Measurements from ENCODE around the gene ZNF189. TPM values are rescaled to one million over a fixed set of nuclear protein-coding genes. Genes with fewer than 3 reads are reported as not detected.

The ZNF189 gene
- total and polyA plus RNA-seq, 12 donors = 17.8 to 86.8 (median 35.1) TPM

GRCh38 chr9:101366038-101366756 is 32.5 kb upstream of the ZNF189 start:
- Histone ChIP-seq H3K27me3 (no peaks in the 10 kb centered on the region), H3K4me3 (no peak overlapping the region), H3K36me3 (replicated peaks in 1 of 2) (no peaks in the 10 kb centered on the region), H3K27ac (no peak overlapping the region), H3K4me1 (replicated peaks in 1 of 2) (no peaks in the 10 kb centered on the region), H3K9me3 (replicated peaks in 1 of 3) (no peaks in the 10 kb centered on the region)
- intact Hi-C loops (cut with DNase I) = no loop called here
- DNase-seq = no peak
- TF ChIP-seq CTCF (IDR thresholded peaks at IDR 0.05) (no peak), POLR2A (IDR thresholded peaks at IDR 0.05) (no peak)
- WGBS, 4 donors = 41 to 49% (median 46%) methylated on average over 5 of the region's 5 CpGs

GRCh38 chr9:101367323-101367722 is 31.3 kb upstream of the ZNF189 start:
- TF ChIP-seq POLR2A (IDR thresholded peaks at IDR 0.05) (no peak), CTCF (IDR thresholded peaks at IDR 0.05) (no peak)
- Histone ChIP-seq H3K27ac (no peak overlapping the region), H3K36me3 (replicated peaks in 1 of 2) (no peaks in the 10 kb centered on the region), H3K4me3 (no peak overlapping the region), H3K27me3 (no peaks in the 10 kb centered on the region), H3K9me3 (replicated peaks in 1 of 3) (no peaks in the 10 kb centered on the region), H3K4me1 (replicated peaks in 1 of 2) (no peaks in the 10 kb centered on the region)
- DNase-seq = no peak
- intact Hi-C loops (cut with DNase I) = no loop called here
- WGBS, 4 donors = 95 to 100% (median 95%) methylated on average over 3 of the region's 3 CpGs

- Histone ChIP-seq H3K9me3 (replicated peaks in 1 of 3) (no peaks in the 10 kb centered on the region), H3K27me3 (no peaks in the 10 kb centered on the region), H3K36me3 (replicated peaks in 1 of 2) (no peaks in the 10 kb centered on the region), H3K27ac (no peak overlapping the region), H3K4me1 (replicated peaks in 1 of 2) (no peaks in the 10 kb centered on the region), H3K4me3 (no peak overlapping the region)
- DNase-seq = no peak
- intact Hi-C loops (cut with DNase I) = no loop called here
- TF ChIP-seq POLR2A (IDR thresholded peaks at IDR 0.05) = no peak
- no peak for TF ChIP-seq CTCF (IDR thresholded peaks at IDR 0.05)
- WGBS, 4 donors = 81 to 92% (median 88%) methylated on average over 2 of the region's 2 CpGs
These were observed 29.4 kb upstream of the ZNF189 start for GRCh38 chr9:101369286-101369685.

- no peaks in the 10 kb centered on the region for H3K4me1 ChIP-seq (replicated peaks in 1 of 2)
- 66 to 81% (median 69%) methylated on average over 2 of the region's 2 CpGs for WGBS, 4 donors
- intact Hi-C loops (cut with DNase I) = no loop called here
- no peaks in the 10 kb centered on the region for H3K27me3 ChIP-seq
- H3K36me3 ChIP-seq (replicated peaks in 1 of 2) = no peaks in the 10 kb centered on the region
- no peak for TF ChIP-seq POLR2A (IDR thresholded peaks at IDR 0.05)
- TF ChIP-seq CTCF (IDR thresholded peaks at IDR 0.05) = no peak
- H3K9me3 ChIP-seq (replicated peaks in 1 of 3) = no peaks in the 10 kb centered on the region
- no peak for DNase-seq
- H3K4me3 ChIP-seq = no peak overlapping the region
- no peak overlapping the region for H3K27ac ChIP-seq
These were observed 28.6 kb upstream of the ZNF189 start for GRCh38 chr9:101369884-101370531.

All from adrenal gland (tissue), 12 donors.